HG02763 (cell line): ENCODE data around the gene RAD51D.
A peak's percentile ranks its signal among the peaks of the same experiment; 100 is the strongest.
"Not testable (repeated sequence)": the region's sequence is repeated elsewhere in the genome, so short reads cannot be mapped to it uniquely, and the experiment has no call there.

Experiments
- ATAC-seq: cut with Tn5 transposase; IDR thresholded peaks from one replicate; pipeline ENCODE4 v1.9.1; 2021; ENCODE audit warnings: mild to moderate bottlenecking, moderate library complexity; ENCODE audit not compliant: unreplicated experiment

RAD51D gene

DNA sequence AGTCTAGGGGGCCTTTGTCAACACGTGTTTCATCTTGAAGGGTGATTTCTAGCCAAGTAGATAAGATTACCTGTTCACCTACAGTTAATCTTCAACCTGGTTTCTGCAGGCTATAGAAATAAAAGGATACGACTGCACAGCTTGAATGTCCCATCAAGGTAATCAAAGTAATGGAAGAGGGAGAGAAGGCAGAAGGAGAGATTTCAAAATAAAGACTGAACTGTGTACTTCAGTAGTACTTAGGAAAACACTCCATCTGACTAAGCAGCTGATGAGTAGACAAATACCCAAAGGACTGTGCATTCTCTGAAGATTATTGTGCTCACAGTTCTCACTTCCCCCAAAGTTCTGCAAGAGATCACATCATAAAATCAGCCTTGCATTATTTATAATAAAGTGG, 50.3 kb downstream of the RAD51D start:
- no peak for ATAC-seq

DNA sequence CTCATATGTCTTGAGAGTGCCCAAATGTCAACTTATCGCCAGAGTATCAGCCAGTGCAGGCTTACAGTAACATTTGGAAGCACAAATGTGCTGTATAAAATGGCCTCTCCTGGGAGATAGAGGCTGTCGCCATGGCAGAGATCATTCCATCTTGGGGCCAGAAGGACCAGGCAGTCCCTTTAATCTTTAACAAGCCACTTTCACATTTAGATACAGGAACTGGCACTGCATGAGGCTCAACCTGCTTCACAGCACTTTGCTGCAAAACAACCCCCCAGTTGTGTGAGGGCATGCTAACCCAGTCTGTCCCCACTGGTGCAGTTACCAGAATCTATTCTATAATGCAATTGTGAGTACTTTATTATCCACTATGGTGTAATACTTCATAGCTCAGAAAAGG, 51.4 kb downstream of the RAD51D start:
- ATAC-seq = no peak

DNA sequence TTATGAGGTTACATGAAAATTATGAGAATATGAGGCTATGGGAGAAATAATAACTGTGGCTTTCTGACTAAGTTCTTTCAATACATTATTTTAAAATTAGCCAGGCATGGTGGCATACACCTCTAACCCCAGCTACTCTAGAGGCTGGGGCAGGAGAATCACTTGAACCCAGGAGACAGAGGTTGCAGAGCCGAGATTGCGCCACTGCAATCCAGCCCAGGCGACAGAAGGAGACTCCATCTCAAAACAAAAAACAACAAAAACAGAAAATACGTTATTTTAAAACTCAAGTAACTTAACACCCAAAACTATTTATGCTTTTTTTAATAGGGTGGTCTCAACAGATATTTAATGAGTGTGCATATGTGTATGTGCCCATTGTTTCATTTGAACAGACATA, 53.8 kb downstream of the RAD51D start:
- ATAC-seq = no peak

DNA sequence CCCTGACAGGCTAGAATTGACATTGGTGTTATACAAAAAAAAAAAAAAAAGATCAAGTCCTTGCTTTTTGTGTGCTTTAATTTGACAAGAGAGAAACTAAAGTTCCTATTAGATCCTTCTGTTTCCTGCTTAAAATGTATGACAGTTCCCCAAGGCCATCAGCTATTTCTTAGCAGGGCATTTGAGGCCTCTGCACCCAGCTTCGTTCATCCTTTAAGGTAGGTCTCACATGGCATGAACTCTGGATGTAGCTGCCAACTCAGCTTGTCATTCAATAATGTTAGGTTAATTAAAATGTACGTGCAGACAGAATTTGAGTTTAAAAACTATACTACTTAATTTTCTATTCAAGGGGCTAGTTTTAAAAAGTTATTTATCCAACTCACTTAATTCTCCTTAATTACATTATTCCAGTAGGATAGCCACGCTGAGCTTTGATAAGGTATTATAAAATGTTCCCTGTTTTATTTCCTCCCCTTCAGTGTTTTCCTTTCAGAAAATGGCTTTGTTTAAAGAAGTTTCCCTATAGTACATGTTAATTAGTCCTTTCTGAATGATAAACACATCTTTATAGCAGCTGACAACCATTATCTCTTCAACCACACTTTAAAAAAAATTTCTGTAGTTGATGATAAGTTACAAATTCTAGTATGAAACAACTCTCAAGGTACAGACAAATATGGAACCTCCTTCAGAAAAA, 55.0 kb downstream of the RAD51D start:
- ATAC-seq = no peak

DNA sequence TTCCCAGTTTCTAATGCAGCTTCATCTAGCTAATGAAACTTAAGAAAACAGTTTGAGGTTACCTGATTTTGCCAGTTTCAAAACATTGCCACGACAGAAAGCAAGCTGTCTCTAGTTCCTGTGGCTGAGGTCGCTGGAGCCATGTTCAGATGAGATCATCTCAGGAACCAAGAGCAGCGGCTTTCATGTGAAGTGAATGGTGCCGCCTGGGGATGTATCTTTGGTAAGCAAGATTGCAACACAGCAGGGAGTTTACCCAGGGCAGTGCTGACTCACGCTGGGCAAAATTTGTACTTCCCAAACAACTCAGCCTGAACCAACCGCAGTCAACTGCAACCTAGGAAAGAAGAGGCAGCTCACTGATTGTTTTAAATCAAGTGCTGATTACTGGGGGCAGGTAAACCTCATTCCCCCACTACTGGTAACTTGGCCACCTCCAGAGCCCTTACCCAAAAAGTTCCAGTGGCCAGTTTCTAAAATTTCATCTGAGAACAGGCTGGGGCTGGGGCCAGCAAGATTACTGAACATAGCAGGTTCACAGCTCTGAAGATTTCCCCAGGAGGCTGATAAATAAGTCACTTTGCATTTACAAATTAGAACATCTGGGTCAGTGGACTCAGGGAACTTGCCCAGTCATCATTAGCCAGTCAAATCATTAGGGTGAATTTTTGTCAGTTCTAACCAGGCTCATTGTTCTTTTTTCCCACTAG, 56.0 kb downstream of the RAD51D start, which contains the start of gene RFFL:
Gene RFFL (minus strand): TSS at position 194 of the 710 bp plus-strand sequence. CDS start 37,154 bp downstream, outside the sequence.
- ATAC-seq = peak; percentile 82

DNA sequence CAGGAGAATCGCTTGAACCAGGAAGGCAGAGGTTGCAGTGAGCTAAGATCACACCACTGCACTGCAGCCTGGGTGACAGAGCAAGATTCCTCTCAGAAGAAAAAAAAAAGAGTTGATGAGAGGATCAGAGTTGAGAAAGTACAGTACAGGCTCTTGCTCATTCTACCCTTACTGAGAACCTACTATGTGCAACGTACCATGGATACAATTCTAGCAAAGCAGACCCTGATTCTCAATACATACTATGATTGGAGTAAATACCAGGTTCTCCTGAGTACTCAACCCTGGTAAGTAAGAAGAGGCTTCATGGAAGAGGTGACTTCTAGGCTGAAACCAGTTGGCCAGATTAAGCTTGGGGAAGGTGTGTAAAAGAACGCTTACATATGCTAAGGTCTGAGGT, 57.4 kb downstream of the RAD51D start:
- no peak for ATAC-seq

DNA sequence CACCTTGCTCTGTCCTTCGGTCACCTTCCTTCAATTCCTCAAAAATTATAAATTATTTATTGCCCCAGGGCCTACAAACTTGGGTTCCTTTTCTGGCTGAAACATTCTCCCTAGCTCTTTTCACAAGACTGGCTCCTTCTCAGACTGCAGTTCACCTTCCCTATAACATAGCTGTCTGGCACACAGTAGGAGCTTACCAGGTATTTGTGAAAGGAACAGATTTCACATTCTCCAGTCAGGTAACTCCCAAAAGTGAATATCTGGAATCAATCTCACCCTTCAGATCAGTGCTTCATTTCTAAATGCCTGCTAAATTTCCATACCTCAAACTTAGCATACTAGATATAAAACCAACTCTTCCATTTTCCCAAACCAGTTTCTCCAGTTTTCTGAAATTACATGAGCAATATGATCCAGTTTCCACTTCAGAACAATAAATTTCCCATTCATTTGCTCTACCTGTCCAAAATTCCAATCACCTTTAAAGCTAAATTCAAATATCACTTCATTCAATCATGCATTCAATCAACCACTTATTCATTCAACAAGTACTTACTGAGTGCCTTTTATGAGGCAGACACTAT, 62.2 kb downstream of the RAD51D start:
- no peak for ATAC-seq

DNA sequence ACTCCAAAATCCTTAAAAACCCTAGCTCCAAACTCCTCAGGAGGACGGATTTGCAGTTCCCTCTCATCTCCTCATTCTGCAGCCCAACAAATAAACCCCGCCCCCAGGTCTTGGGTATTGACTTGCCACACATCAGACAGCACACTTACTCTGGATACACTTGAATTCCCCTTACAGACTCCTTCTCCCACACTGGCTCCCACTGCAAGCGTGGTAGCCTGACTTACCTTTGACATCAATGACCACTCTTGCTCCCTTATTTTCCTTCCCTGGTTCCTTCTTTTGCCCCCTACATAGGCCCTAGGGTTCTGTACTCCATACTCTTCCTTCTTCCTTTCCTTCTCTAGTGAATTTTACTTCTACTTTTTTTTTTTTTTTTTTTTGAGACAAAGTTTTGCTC, 63.6 kb downstream of the RAD51D start:
- no peak for ATAC-seq

DNA sequence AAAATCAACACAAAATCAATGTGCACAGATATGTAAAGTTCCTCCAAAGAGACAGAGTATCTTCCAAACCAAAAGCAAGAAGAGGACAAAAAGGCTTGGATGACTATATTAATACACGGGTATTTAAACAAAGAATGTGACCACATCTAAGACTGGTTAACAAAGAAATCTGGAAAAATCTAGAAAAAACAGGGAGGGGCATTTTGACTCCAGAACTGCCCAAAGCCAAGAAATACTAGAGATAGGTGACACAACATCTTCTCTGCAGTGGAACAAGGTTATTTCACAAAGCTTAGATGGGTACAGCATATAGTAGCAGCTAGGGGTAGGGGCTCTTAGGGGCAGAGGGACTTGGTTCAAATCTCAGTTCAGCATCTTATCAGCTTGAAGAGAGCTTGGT, 66.5 kb downstream of the RAD51D start:
- ATAC-seq = no peak

DNA sequence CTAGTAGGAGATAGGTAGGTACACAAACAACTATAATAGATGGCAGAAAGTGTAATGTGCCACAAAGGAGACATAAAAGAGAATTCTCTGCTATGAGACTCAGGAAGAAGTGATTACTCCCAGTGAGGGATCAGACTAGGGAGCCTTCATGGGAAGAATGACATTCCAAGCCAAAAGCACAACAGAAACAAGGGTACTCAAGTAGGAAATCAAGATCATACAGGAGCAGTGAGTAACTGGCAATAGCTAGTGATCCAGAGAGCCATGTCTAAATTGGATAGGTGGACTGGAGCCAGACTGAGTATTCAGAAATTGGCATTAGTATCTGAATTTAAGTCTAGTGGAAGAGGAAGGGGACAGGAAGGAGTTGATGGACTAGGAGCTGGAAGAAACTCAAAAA, 66.9 kb downstream of the RAD51D start:
- no peak for ATAC-seq

DNA sequence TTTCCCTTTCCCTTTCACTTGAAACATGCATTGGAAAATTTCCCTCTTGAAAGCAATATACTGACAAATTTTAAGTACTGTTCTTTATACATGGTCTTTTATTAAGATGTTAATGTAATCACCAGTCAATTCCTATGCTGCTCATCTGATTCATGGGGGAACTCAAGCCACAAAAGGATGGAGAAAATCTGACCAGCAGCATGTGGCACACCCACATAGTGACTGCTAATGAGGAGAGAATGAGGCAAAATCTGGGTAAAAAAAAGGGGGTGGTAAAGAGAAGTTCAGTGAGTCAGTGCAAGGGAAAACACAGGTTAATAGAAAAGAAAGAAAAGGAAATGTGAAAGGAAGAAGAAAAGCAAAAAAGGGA, 67.4 kb downstream of the RAD51D start:
- ATAC-seq = no peak

DNA sequence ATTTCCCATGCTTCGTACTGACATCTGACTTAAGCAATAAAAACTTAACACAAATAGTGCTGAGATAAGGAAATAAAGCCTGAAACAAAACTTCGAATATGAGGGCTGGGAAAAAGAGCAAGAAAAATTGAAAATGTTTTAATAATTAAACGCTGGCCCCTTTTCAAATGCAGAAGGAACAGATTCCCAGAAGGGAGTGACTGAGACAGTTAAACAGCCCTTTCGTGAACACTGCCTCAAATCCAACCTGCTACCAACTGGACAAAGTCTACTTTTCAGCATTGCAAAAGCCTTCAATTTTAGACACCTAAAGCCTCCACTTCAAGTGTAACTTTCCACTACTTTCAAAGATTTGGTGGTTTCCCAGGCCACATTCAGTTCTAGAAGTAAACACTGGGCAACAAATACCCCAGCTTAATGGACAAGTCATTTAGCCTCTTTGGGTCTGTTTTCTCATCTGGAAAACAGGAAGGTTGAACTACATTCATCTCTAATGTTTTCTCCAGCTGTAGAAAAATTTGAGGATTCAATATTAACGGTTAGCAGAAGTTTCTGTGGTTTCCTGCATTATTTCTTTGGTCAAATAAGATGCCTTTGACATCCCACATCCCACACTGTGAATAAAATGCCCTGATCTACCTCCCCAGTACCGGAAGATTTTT, 68.0 kb downstream of the RAD51D start:
- no peak for ATAC-seq

DNA sequence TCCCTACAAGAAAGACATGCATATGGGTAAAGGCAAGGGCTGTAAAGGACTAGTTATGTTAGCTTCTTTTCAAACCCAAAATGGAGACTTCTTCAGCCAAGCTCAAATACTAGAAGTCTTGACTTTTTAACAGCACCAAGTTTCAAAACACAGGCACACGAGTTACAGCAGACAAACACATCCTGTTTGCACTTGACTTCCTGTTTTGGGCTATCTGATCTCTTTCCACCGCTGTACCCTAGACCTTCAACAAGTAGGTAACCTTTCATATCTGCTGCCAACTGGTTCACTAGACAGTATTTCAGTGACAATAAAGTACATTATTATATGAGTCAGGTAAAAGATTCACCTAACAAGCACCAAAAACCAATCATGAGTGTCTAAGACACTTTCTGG, 68.5 kb downstream of the RAD51D start:
- ATAC-seq = peak; percentile 55

DNA sequence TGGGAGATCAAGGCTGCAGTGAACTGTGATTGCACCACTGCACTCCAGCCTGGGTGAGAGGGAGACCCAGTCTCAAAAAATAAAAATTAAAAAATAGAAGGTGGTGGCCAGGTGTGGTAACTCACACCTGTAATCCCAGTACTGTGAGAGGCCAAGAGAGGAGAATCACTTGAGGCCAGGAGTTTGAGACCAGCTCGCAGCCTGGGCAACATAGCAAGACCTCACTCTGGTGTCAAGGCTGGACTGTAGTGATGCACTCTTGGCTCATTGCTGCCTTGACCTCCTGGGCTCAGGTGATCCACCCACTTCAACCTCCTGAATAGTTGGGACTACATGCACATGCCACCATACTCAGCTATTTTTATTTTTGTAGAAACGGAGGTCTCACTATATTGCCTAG, 69.5 kb downstream of the RAD51D start:
- no peak for ATAC-seq

DNA sequence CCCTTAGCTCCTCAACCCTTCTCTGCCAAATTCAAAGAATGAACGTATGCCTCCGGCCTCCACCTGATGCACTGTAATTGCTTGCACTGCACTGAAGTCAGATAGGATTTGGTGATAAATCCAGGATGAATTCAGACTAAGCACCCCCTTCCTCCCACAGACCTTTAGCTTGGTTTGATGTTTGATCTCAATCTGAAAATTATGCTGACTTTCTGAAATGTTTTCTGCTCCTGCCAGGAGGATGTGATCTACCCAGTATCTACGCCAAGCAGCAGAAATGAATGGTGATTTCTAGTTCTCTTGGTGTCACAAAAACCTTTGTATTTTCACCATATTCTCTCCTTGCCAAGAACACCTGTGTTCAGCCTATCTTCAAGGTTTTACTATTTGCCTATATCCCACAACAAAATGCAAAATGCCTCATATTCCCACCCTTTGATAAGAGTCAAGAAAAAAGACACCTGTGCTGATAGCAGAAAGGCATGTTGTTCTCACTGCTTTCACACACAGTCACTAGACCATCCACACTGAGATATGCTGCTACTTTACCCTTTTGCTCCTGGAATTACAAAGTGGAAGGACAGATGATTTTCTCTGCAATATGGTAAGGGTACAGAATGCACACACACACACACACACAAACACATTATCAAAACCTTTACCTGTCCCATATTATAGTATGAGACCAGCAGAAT, 70.8 kb downstream of the RAD51D start:
- ATAC-seq = no peak

DNA sequence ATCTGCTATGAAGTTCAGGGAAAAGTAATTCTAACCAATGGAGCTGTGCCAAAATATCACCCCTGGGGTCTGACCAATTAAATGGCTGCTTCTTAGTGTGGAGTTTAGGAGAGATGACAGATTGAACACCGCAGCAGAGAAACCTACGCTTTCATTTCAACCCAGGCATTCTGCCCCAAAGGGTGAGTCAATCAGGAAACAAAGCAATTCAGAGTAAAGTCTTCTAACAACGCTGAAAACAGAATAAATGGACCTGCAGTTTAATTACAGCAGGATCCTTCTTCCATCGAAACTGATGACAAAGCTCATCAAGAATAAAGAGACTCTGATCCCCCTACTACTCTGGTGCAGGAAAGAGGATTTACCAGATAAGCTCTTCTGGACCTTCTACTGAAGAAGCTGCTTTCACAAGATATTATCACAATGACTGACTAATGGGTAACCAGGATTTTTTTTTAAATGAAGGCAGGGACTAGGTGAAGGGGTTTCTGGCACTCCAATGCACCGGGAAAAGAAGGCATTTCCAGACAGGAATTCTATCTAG, 72.8 kb downstream of the RAD51D start:
- ATAC-seq = no peak

DNA sequence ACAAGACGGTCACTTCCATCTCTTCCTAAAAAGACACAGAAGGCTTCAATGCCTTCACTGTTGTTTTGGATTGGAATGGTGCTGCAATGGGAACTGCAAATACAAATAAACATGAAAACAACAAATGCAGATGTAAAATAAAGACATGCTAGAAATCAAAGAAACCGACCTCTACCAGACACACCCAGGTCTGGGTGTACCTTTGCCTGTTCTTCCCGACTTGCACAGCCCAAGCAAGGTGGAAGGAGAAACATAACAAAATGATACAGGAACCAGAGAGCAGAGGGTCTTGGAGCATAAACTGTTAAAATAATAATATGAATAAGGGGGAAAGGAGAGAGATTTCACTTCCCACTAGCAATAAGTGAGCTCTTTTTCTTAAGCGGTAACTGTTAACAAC, 73.4 kb downstream of the RAD51D start:
- ATAC-seq = no peak

DNA sequence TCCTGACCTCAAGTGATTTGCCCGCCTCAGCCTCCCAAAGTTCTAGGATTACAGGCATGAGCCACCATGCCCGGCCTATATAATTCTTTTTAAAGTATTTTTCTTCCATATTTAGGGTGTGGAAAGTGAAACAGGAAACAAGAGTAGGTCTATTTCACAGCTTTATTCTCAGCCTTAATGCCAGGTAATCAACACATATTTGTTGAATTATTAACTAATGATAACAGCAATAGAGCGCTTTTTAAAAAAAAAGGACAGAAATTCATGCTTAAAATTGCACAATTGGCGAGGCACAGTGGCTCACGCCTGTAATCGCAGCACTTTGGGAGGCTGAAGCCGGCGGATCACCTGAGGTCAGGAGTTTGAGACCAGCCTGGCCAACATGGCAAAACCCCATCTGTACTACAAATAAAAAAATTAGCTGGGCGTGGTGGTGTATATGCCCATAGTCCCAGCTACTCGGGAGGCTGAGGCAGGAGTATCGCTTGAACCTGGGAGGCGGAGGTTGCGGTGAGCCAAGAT, 74.1 kb downstream of the RAD51D start:
- ATAC-seq = not testable (repeated sequence)

DNA sequence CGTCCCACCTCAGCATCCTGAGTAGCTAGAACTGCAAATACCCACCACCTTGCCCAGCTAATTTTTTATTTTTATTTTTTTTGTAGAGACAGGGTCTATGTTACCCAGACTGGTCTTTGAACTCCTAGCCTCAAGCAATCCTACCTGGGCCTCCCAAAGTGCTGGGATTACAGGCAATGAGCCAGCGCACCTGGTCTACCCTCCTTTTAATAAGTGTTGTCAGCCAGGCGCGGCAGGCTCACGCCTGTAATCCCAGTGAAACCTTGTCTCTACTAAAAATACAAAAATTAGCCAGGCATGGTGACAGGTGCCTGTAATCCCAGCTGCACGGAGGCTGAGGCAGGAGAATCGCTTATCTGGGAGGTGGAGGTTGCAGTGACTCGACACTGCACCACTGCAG, 75.5 kb downstream of the RAD51D start:
- ATAC-seq = no peak
